ENCODE measurements around the gene STOML3.

Gene STOML3, protein sequence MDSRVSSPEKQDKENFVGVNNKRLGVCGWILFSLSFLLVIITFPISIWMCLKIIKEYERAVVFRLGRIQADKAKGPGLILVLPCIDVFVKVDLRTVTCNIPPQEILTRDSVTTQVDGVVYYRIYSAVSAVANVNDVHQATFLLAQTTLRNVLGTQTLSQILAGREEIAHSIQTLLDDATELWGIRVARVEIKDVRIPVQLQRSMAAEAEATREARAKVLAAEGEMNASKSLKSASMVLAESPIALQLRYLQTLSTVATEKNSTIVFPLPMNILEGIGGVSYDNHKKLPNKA

DNA sequence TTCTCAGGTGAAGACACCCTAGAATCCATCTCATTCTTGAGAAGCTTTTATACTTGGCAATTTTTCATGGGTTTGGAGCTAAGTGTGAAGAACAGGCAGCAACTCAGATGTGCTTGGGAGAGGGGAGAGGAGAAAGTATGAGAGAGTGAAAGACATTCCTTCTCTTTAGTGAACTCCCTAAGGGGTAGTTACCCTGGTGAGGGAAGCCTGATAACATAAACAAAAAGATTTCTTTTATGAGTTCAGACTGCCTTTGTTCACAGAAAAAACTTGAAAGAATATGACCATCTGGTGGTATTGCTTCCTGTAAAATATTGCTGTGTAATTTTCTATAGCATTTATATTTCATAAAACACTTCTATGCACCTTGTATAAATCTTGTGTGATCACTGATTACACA is at the start of gene STOML3:
Gene STOML3, minus strand, starts transcription at position 139 of the 400 bp plus-strand sequence. Its CDS starts 110 bp downstream, at position 29.
- Mint-ChIP-seq H3K27ac (no peak within 1 kb of the TSS), H3K4me3 (no peak within 1 kb of the TSS), H3K4me1 (no peaks in the 10 kb centered on the region), H3K36me3 (no peaks in the 10 kb centered on the region), H3K9me3 (no peaks in the 10 kb centered on the region)
- ATAC-seq, result no peak
- no peak for DNase-seq (ENCODE audit: low spot score in 2 of 2)

DNA sequence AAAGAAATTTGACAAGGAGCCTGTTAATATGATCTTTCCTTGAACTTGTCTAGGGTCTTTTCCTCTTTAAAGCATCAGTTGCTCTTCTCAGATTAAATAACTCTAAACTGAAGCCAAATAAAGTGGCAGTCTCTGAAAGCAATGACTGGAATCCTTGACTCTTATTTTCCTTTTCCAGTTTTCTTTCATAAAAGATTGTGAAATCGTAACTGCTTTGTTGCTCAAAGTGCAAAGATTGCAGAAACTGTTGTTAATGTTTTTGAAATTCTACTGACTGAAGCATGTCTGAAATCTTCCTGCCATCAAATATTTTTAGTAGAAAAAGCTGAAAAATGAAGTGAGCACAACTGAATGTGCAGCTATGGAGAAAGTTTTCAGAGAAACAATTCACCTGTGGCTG is 49.6 kb upstream of the STOML3 start:
- peaks cover 22% of the 10 kb centered on the region for H3K4me1 Mint-ChIP-seq

DNA sequence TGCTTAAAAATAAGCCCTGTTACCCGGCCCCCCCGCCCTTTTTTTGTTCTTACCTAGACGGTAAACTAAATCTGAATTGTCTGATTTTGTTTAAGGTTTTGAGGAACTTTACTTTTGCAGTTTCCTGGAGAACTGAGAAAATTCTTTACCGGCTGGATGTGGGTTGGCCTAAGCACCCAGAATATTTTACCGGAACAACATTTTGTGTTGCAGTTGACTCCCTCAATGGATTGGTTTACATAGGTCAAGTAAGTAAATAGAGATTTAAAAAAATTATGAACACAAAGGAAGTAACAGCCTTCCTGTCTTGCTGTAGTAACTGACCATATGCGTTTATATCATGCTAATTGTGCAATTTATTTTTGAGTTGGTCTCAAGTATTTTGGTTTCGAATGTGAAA is 48.4 kb upstream of the STOML3 start:
- peaks cover 31% of the 10 kb centered on the region for H3K4me1 Mint-ChIP-seq
- ATAC-seq, result no peak
- peaks cover 14% of the 10 kb centered on the region for H3K36me3 Mint-ChIP-seq
- H3K27ac Mint-ChIP-seq, result peak overlapping the region; percentile 97
- no peak for DNase-seq (ENCODE audit: low spot score in 2 of 2)
- H3K9me3 Mint-ChIP-seq, result no peaks in the 10 kb centered on the region
- H3K4me3 Mint-ChIP-seq, result peak overlapping the region; percentile 94

More for the DNA sequence above, 49.6 kb upstream of the STOML3 start:
- Mint-ChIP-seq H3K36me3 (peaks cover 22% of the 10 kb centered on the region), H3K9me3 (no peaks in the 10 kb centered on the region), H3K27ac (no peak overlapping the region), H3K4me3 (peak overlapping the region; percentile 94)
- DNase-seq (ENCODE audit: low spot score in 2 of 2) (no peak), ATAC-seq (no peak)

DNA sequence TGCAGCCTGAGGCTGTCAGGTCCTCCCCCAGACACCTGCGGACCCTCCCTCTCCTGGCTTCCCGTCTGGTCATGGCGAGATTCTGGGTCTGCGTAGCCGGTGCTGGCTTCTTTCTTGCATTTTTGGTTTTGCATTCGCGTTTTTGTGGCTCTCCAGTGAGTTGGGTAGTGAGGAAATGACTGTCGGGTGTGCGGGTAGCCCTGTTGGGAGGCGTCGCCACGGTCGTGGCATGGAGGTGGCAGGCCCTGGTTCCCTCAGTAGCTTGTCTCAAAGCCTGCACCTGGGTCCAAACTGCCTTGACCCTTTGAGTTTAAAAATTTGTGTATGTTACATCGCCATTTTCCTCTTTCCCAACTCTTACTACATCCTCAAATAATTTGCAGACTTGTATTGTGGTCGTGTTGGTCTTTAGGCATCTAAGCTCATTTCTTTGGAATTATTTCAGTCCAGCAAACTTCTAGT is 48.0 kb upstream of the STOML3 start:
- H3K4me3 Mint-ChIP-seq, result peak overlapping the region; percentile 94
- H3K36me3 Mint-ChIP-seq, result peaks cover 14% of the 10 kb centered on the region
- no peaks in the 10 kb centered on the region for H3K9me3 Mint-ChIP-seq
- peak overlapping the region; percentile 97 for H3K27ac Mint-ChIP-seq
- H3K4me1 Mint-ChIP-seq, result peaks cover 33% of the 10 kb centered on the region
- ATAC-seq, result peak; percentile 85
- peak; percentile 38 to 82 for DNase-seq (ENCODE audit: low spot score in 2 of 2)

DNA sequence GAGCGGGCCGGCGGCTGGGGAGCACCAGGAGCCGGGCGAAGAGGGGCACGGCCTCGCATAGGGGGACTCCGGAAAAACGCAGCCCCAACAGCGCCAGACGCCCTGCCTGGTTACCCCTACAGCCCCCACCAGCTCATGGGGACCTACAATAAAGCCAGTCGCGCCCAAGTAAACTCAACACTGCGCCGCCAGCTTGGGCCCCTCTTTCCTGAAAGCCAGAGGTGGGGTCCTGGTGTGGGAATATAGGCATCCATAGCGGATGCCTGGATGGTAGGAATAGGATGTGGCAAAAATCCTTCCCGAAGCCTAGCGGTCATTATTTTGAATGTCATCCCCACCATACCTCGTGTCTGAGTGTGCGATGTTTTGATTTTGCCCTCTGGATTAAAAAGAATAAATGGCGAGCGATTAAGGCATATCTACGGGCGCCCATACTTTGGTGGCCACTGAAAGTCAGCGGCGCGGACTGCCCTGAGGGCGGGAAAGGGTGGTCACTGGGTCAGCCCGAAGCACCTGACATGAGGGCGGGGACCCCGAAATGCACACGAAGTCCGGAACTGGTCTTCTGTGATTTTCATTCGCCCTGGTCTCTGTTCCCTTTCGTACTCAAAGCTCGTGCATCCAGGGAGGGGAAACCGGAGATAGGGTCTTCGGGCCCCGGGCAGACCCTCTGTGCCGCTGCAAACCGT is 47.4 kb upstream of the STOML3 start, which contains the start of the genes NHLRC3 and PROSER1:
Gene NHLRC3, plus strand, starts transcription at position 577 of the 689 bp plus-strand sequence. CDS start 184 bp downstream, outside the sequence.
Gene PROSER1, minus strand, starts transcription at position 210 of the 689 bp plus-strand sequence. CDS start 847 bp downstream, outside the sequence.
- Mint-ChIP-seq H3K27ac (peak within 1 kb of the TSS; percentile 97), H3K9me3 (no peaks in the 10 kb centered on the region), H3K4me1 (peaks cover 33% of the 10 kb centered on the region), H3K4me3 (peak within 1 kb of the TSS; percentile 94), H3K36me3 (peaks cover 18% of the 10 kb centered on the region)
- ATAC-seq, result peak; percentile 88
- peak; percentile 71 to 90 for DNase-seq (ENCODE audit: low spot score in 2 of 2)

DNA sequence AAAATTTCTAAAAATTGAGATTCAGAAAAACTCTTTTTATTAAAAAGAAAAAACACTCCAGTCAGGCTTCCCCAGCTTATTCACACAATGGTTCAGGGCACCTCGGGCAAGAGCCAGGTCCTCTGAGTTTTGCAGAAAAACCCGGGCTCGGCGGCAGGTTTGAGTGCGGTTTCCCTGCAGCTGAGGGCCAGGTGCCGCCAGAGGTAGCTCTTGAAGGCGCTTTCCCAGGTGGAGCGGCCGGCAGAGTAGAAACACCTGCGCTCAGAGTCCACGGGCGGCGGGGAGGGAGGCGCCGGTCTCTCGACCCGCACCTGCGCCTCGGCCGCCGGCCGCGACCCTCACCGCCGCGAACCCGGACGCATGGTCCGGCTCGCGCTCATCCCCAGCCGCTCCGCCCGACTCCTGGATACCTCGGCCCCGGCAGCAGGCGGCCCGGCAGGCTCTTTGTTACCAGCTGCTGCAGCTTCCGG is 46.8 kb upstream of the STOML3 start:
- Mint-ChIP-seq H3K4me1 (peaks cover 33% of the 10 kb centered on the region), H3K4me3 (peak overlapping the region; percentile 94), H3K27ac (peak overlapping the region; percentile 97)

DNA sequence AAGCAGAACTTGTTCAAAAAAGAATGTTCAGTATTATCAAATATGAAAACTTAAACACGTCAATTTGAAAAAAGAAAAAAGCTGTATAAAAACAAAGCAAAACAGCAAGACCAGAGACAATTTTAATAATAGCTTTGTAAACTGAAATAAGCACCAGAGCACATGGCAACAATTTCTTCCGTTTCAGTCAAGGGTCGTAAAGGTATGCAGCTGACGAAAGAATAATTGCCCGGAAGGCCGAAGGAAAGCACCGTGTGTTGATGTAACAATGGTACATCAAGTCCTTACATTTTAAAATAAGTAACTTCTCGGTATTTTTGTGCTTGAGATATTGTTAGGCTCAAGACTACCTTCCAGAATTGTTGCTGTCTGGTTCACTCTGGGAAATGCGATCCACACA is 45.6 kb upstream of the STOML3 start:
- ATAC-seq (no peak), DNase-seq (ENCODE audit: low spot score in 2 of 2) (no peak)
- peak overlapping the region; percentile 97 for H3K27ac Mint-ChIP-seq
- H3K36me3 Mint-ChIP-seq, result peaks cover 21% of the 10 kb centered on the region
- no peaks in the 10 kb centered on the region for H3K9me3 Mint-ChIP-seq
- peaks cover 40% of the 10 kb centered on the region for H3K4me1 Mint-ChIP-seq
- H3K4me3 Mint-ChIP-seq, result peak overlapping the region; percentile 94

More for the DNA sequence above, 46.8 kb upstream of the STOML3 start:
- Mint-ChIP-seq H3K9me3 (no peaks in the 10 kb centered on the region), H3K36me3 (peaks cover 21% of the 10 kb centered on the region)
- DNase-seq (ENCODE audit: low spot score in 2 of 2) (no peak), ATAC-seq (no peak)

DNA sequence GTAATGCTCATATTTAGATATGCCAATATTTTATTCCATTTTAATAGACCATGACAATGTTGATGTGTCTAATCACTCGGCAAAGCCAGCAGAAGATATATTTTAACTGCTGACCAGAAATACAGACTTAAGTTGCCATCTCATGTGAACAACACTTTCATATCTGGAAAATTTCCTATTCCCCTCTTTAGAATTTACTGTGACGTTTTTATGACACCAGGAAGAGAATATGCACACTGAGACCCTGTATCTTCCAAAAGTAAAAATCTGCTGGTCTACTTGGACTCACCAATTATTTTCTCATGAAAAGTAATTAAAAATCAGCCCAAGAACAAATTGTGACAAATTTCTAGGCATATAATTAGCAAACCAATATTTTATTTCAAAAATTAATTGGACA is 45.2 kb upstream of the STOML3 start:
- Mint-ChIP-seq H3K27ac (peak overlapping the region; percentile 97), H3K36me3 (peaks cover 21% of the 10 kb centered on the region), H3K4me3 (peak overlapping the region; percentile 94), H3K4me1 (peaks cover 37% of the 10 kb centered on the region), H3K9me3 (no peaks in the 10 kb centered on the region)
- DNase-seq (ENCODE audit: low spot score in 2 of 2) (no peak), ATAC-seq (no peak)

DNA sequence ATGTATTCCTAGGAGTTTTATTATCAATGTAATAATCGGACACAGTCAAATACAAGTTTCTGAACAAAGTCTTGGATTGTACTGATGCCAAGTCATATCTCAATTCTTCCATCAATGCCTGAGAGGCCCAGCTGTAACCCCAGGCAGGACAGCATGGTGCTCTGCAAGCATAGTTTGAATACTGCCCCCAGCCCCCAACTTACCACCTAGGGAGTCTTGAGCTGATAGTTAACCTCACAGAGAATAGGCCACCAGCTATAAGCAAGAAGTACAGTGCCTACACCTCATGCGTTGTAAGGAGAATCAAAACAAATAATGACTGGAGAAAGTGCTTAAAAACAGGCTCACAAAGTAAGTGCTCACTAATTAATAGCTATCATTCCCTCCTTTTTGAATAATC is 44.6 kb upstream of the STOML3 start:
- ATAC-seq, result no peak
- no peaks in the 10 kb centered on the region for H3K9me3 Mint-ChIP-seq
- peaks cover 24% of the 10 kb centered on the region for H3K36me3 Mint-ChIP-seq
- peak overlapping the region; percentile 97 for H3K27ac Mint-ChIP-seq
- no peak for DNase-seq (ENCODE audit: low spot score in 2 of 2)
- H3K4me3 Mint-ChIP-seq, result peak overlapping the region; percentile 94
- H3K4me1 Mint-ChIP-seq, result peaks cover 31% of the 10 kb centered on the region

DNA sequence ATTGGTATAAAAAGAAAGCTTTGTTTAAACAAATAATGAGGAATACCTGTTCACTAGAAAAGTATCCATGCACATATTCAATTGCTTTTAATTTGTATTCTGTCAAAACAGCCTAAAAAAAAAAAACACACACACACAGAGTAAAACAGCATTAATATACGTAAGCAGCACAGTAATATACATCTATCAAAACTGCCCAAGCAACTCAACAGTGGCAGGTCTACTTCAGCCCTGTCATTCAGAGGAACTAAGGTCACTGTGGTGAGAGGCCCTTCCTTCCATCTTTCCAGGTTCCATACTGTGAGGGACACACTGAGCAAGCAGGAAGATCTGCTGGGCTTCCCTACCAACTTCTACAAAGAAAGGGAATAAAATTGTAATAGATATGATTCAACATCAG is 43.5 kb upstream of the STOML3 start:
- peaks cover 33% of the 10 kb centered on the region for H3K36me3 Mint-ChIP-seq
- no peak for DNase-seq (ENCODE audit: low spot score in 2 of 2)
- H3K4me1 Mint-ChIP-seq, result peaks cover 30% of the 10 kb centered on the region
- peak overlapping the region; percentile 94 for H3K4me3 Mint-ChIP-seq
- peak overlapping the region; percentile 56 for H3K27ac Mint-ChIP-seq
- no peaks in the 10 kb centered on the region for H3K9me3 Mint-ChIP-seq
- no peak for ATAC-seq

DNA sequence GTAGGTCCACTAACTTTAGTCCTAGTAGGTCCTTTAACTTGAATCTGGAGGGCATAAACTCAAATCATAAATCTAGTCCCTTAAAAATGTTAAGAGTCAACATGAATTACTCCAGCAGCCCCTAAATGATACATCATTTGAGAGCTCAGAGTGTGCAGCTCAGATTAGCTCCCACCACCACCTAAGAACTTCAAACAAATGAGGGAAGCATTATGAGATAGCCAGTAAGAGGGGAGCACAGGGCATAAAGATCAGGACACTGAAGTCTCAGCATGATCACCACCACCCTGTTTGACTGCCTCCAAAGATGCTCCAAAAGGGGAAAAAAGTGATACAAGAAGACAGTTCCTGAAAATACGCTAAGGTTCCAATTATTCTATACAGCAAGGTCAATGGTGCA is 41.5 kb upstream of the STOML3 start:
- ATAC-seq (no peak), DNase-seq (ENCODE audit: low spot score in 2 of 2) (no peak)
- Mint-ChIP-seq H3K27ac (no peak overlapping the region), H3K4me1 (peaks cover 30% of the 10 kb centered on the region), H3K4me3 (no peak overlapping the region), H3K36me3 (peaks cover 52% of the 10 kb centered on the region), H3K9me3 (no peaks in the 10 kb centered on the region)

DNA sequence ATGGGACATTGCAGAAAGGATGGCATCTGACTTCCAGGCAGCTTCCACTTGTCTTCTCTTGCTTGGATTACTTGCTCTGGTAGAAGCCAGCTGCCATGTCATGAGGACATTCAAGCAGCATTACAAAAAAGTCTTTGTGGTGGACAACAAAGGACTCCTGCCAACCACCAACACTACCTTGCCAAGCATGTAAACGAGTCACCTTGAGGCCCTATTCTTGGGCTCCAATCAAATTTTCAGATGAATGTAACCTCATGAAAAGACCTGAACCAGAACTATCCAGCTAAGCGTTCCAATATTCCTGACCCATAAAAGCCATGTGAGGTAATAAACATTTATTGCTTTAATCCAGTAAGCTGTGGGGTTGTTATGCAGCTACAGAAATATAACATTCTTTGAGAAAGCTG is 34.8 kb upstream of the STOML3 start:
- no peaks in the 10 kb centered on the region for H3K4me1 Mint-ChIP-seq
- ATAC-seq (no peak), DNase-seq (ENCODE audit: low spot score in 2 of 2) (no peak)
- H3K36me3 Mint-ChIP-seq, result peaks cover 95% of the 10 kb centered on the region
- no peak overlapping the region for H3K4me3 Mint-ChIP-seq
- no peaks in the 10 kb centered on the region for H3K9me3 Mint-ChIP-seq
- no peak overlapping the region for H3K27ac Mint-ChIP-seq

DNA sequence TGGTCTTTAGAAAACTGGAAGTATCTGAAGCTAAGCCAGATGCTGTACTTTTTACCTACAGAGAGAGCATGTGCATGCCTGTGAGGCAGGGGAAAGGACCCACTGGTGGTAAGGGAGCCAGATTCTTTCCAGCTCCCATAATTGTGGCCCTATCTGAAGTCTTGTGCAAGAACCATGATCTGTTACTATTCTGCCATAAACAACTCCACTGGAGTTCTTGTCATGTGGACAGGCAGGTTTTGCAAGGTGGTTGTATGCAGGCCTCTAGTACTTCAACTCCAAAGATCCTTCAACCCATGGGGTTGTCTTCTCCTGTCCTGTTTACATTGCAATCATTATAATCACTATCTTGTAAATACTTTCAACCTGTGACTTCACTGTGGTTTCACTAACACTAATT is 33.1 kb upstream of the STOML3 start:
- H3K36me3 Mint-ChIP-seq, result peaks cover 98% of the 10 kb centered on the region
- H3K27ac Mint-ChIP-seq, result no peak overlapping the region
- H3K9me3 Mint-ChIP-seq, result no peaks in the 10 kb centered on the region
- peaks cover 1% of the 10 kb centered on the region for H3K4me1 Mint-ChIP-seq
- ATAC-seq (no peak), DNase-seq (ENCODE audit: low spot score in 2 of 2) (no peak)
- H3K4me3 Mint-ChIP-seq, result no peak overlapping the region

DNA sequence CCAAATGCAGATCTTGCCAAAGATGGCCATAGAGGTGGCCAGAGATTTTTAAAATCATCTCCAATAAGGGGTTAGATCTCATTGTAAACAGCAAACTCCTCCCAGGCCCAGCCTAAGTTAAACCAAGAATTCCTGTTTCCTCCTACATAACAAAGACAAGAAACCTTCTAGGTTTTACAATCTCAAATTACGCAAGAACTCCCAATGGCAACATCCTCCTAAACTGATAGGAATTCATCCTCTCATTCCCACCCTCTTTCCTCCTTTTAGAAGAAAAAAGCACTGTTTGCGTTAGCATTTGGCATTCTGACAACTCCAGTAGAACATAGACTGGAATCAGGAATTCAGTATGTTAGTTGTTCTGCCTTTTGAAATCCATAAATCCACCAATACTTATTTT is 32.7 kb upstream of the STOML3 start:
- Mint-ChIP-seq H3K36me3 (peaks cover 98% of the 10 kb centered on the region), H3K27ac (no peak overlapping the region), H3K9me3 (no peaks in the 10 kb centered on the region), H3K4me1 (peaks cover 6% of the 10 kb centered on the region), H3K4me3 (no peak overlapping the region)
- ATAC-seq (no peak), DNase-seq (ENCODE audit: low spot score in 2 of 2) (no peak)

DNA sequence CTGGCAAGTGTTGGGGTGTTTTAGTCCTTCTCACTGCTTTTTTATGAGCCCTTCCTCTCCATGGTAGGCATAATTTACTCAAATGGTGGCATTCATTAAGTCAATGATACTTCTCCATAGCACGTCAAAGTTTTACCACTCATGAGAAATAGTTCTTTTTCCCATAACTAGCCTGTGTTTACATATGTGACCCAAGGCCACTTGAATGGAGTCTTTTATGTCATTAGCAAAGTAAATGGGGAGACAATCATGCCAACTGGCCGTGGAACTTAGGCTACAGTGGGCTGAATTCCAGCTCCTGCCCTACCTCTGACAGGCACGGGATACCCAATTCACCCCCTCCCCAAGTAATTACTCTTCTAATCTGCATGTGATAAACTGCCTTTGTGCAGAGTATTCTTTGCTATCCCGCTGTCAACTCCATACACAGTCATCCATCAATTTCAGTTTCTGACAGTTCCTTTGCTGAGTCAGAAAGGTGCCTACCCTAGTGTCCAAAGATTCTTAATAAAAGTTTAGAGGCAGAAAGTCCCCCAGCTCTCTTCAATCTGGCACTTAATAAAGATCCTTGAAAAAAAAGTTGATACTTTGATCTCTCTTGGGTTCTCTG is 30.3 kb upstream of the STOML3 start:
- Mint-ChIP-seq H3K4me1 (peaks cover 20% of the 10 kb centered on the region), H3K4me3 (no peak overlapping the region), H3K9me3 (no peaks in the 10 kb centered on the region), H3K36me3 (peaks cover 99% of the 10 kb centered on the region), H3K27ac (peak overlapping the region; percentile 35)
- no peak for ATAC-seq
- no peak for DNase-seq (ENCODE audit: low spot score in 2 of 2)

Data from stimulated activated effector memory CD8-positive, alpha-beta T cell treated with anti-CD3 and anti-CD28 coated beads, Interleukin-12 subunit alpha, Interleukin-12 subunit beta, amount 100 ng/mL, for 72 hours (primary cell).